ELF-1 (cell line): ENCODE data around the gene HIVEP1.

Experiments
- DNase-seq: peaks from one replicate; pipeline ENCODE4 v3.0.0-alpha.2; 2016; ENCODE audit warnings: low read depth, low spot score

The HIVEP1 gene

DNA sequence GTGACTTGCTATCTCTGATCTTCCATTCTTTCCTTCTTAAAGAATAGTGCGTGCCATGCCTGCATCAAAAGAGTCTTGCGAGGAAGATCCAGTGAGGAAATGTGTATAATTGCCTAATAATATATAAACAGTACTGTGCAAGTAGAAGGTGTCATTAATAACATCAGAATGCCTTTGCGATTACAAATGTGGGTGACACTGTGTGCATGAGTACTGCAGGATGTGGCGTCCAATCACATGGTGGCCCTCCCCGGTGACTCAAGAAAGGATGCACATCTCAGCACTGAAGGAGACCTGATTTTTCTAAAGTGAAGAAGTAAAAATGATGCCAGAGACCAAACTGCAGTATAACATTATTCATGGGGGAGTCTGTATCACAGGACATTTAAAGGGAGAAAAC, 170.6 kb downstream of the HIVEP1 start:
- no peak for DNase-seq

DNA sequence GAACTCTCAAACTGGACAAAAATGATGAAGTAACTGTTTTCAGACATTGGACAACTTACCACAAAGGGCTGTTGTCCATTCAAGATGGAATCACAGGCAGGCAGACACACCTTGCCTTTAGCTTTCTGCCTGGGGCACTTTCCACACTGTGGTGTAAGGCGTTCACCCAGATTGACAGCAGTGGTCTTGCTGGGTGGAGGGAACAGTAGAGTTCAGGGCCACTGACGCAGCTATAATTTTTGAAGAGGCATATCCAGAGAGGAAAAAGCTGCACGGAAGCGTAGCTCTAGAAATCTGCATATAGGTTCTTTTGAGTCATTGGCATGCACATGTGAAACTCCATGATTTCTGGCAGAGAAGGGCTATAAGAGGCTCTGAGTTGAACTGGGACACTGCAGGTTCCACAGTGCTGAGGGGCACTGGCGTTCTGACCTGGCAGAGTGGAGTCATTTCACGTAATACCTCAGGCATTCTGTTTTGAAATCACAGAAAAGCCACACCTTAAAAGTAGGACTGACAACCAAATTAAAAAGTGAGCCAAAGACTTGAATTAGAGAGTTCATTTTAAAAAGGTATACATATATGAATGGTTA, 173.1 kb downstream of the HIVEP1 start:
- no peak for DNase-seq

DNA sequence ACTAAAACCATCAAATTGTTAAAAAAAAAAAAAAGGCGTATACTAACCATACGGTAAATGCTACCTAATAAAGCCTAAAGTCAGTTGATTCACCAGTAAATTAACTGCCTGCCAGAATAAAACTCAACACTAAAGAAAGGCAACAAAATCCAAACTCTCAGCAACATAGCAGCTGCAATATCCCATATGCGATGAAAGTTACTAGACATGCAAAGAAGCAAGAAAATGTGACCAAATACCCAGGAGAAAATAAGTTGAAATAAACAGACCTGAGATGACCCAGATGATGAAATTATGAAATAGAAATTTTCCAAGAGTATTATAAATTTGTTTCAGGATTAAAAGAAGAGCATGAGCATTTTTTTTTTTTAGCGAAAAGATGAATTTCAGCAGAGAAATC, 174.4 kb downstream of the HIVEP1 start:
- DNase-seq, result no peak

DNA sequence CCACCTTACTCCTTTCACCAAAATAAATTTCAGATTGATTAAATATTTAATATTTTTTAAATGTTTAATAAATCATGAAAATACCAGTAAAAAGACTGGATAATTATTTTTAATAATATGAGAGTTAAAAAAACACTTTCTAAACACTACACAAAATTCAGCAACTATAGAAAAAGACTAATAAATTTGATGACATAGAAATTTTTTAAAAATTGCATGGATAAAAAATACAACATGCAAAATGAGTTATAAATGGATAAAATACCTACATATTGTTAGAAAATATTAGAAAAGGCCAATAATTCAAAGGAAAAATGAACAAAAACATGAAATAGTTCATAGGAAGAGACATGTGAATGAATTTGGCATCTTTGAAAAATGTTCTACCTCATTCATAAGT, 177.0 kb downstream of the HIVEP1 start:
- DNase-seq, result no peak

DNA sequence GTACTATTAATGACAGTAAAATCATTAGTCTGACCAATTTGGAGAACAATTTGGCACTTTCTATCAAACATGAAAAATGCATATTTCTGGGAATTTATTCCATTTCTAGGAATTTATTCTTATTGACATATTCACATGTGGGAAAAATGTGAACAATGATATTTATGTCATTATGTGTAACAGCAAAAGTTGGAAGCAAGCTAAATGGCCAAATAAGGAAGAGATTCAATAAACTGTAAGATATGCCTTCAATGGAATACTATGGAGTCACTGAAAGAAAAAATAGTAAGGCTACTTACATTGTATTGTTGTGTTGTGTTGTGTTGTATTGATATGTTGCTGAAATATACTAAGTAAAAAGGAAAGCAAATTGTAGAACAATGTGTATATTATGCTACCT, 177.5 kb downstream of the HIVEP1 start:
- no peak for DNase-seq

DNA sequence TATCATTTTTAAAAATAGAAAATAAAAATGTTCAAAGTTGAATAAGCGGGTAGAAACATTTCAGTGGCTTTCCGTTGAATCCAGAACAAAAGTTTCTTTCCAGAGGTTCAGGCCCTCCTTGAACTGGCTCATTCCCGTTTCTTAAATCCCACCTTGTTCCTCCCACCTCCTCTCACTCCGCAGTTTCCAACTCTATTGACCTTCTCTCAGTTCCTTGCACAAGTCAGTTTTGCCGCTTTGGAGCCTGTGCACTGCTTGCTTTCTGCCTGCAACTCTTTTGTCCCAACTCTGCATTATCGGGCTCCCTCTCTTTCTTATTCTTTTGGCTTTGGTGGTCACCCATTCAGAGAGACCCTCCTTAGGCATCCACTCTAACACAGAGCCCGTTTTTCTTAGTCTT, 178.1 kb downstream of the HIVEP1 start:
- DNase-seq, result no peak

DNA sequence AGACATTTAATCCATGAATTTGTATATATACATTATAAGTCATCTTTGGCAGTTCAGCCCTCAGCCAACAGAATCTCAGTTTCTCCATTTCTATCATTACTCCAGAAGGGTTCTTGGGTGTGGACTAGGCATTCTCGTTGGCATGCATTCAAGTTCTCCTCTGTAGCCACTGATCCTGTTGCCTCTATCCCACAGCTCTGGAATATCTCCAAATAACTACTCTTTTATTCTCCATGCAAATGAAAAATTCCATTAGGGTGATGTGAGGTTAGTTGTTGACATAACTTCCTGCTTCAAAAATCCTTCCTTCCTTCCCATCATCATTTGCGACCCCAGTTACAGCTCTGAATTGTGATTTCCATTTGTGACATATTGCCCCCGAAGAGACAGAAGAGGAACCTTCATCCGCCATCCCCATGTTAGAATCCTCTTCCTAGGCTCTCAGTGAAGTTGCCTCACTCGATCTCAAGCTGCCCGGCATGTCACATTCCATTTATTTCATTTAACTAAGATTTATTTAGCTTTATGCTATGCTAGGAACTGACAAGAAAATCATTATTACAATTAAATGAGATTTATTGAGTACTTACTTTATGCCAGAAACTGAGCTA, 184.3 kb downstream of the HIVEP1 start:
- no peak for DNase-seq

DNA sequence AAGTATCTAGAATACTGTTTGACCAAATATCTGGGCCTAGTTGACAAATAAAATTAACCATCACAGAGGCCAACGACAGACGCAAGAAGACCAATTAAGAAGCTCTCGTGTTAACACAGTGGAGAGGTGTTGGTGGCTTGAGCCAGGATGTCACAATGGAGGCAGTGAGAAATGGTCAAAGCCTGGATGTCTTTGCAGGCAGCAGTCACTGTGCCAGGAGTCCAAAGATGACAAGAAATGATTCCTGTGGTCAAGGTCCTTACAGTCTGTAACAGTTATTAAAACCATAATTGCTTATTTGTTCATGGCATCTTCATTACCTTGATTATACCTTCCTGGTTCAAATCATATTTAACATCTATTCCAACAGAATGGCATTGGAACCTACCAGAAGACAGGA, 186.7 kb downstream of the HIVEP1 start:
- no peak for DNase-seq

DNA sequence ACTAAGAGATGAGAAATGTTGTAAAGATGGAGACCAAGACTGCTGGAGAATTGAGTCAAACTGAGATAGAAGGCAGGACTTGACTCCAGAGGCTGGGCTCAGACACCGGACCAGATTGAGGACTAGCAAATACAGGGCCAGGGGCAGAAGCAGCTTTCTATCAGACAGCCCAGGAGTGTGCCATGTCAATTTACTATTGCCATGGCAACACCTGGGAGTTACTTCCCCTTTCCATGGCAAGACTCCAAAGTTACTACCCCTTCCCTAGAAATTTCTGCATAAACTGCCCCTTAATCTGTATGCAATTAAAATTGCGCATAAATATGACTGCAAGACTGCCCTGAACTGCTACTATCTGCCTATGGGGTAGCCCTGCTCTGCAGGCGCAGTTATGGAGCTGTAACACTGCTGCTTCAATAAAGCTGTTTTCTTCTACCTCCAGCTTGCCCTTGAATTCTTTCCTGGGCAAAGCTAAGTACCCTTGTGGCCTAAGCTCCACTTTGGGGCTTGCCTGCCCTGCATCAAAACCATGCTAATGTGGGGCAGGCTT, 188.0 kb downstream of the HIVEP1 start:
- no peak for DNase-seq

DNA sequence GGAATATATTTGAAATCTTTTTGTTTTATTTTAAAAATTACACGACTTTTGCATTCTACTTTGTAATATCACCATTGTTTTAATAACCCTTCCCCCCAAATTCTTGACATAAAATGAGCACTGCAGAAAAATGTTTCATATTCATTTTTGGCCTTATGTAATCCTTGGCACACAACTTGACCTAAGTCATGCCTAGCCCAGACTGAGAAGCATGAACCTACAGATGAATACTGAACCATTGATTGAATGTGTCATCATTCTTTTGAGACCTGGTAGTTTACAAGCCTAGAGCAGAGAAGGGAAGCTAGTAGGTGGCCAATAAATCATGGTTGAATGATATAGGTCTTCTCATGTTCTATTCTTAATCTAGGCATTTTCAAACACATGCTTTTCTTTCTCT, 188.6 kb downstream of the HIVEP1 start:
- no peak for DNase-seq

DNA sequence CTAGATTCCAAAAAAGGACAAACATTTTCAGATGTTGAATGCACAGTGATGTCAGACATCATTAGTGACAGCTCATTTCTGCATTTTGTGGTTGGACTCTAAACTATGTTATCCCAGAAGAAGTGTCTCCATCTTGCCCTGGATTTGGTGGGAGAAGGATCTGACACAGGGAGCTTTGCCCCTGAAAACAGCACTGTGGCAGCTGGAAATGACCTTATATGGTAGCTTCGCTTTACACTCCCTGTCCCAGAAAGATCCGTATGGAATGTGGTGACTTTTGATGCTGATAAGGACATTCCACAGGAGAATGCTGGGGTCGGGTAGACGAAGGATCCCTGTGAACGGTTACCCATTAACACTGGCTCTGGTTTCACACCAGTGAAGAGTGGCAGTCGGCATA, 190.9 kb downstream of the HIVEP1 start:
- peak; percentile 77 for DNase-seq

DNA sequence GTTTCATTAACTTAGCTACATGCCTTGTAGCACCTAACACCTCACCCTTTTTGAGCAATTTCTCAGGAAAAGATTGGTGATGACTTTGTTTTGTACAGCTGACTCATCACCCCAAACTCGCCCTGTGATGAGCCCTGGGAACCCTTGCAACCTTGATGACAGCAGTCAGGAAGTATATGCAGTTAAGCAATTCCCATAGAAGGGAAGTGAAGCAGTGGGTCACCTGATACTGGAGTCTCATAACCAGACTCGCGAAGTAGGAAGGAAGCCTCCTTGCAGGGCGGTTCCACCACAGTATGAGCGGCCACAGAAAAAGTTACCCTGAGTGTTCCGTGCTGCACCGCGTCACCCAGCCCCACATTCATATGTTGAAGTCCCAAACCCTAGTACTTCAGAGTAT, 196.1 kb downstream of the HIVEP1 start:
- no peak for DNase-seq

DNA sequence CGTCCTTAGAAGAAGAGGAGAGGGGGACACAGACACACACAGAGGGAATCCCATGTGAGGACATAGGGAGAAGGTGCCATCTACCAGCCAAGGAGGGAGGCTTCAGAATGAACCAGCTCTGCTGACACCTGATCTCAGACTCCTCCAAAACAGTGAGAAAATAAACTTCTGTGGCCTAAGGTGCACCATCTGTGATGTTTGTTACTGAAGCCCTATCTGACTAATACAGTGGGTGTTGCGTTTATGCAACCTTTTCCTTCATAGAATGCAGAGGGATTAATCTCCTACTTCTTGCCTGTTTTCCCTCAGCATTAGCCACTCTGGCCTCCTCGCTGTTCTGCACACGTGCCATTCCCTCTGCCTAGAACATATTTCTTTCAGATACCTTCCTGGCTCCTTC, 196.6 kb downstream of the HIVEP1 start:
- DNase-seq, result no peak
